PC-9 (cell line): ENCODE measurements around the gene C3orf20.

Source experiments
- EZH2 ChIP-seq: fragments of 200-600 bp; sonication (generic); IDR thresholded peaks from 2 replicates; pipeline ENCODE4 v1.8.0; 2017; ENCODE audit warnings: antibody characterized with exemption, low read depth
- TF ChIP-seq, protein P1 (sequence below): fragments of 200-600 bp; sonication (generic); conservative IDR thresholded peaks from 2 replicates; pipeline ENCODE4 v1.6.1; 2017; ENCODE audit warnings: mixed run types, antibody characterized with exemption, mild to moderate bottlenecking, moderate library complexity

DNA sequence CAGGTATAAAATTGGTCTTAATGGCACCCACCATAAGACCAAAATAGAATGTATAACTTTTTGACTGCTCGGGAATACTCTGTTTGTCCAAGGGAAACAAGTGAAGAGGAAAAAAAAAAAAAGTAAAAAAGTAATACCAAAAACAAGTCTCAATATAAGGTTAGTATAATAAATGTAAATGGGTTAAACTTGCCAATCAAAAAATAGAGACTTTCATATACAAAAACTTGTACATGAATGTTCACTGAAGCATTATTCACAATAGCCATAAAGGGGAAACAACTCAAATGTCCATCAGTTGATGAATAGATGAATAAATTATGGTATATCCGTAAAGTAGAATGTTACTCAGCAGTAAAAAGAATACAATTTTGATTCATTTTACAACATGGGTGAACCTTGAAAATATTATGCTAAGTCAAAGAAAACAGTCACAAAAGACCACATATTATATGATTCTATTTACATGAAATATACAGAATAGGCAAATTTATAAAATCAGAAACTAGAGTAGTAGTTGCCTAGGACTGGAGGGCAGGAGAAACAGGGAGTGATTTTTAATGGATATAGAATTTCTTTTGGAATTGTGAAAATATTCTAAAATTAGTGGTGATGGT is 104.2 kb downstream of the C3orf20 start:
- TF ChIP-seq, protein P1, sequence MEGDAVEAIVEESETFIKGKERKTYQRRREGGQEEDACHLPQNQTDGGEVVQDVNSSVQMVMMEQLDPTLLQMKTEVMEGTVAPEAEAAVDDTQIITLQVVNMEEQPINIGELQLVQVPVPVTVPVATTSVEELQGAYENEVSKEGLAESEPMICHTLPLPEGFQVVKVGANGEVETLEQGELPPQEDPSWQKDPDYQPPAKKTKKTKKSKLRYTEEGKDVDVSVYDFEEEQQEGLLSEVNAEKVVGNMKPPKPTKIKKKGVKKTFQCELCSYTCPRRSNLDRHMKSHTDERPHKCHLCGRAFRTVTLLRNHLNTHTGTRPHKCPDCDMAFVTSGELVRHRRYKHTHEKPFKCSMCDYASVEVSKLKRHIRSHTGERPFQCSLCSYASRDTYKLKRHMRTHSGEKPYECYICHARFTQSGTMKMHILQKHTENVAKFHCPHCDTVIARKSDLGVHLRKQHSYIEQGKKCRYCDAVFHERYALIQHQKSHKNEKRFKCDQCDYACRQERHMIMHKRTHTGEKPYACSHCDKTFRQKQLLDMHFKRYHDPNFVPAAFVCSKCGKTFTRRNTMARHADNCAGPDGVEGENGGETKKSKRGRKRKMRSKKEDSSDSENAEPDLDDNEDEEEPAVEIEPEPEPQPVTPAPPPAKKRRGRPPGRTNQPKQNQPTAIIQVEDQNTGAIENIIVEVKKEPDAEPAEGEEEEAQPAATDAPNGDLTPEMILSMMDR: no peak
- no peak for TF ChIP-seq EZH2
